Measurements from ENCODE around the gene RFPL2. TPM values are rescaled to one million over a fixed set of nuclear protein-coding genes. Genes with fewer than 3 reads are reported as not detected.

Gene RFPL2
- not detected for total RNA-seq
- under 1 TPM in 2 of 3 donors, not detected in 1; 0.24 TPM for polyA plus RNA-seq
- long read RNA-seq, donor 1: 0 reads
- long read RNA-seq, donor 2: 0 reads
- long read RNA-seq, donor 3: 0 reads
- long read RNA-seq, donor 4: 0 reads
- long read RNA-seq, donor 5: 0 reads
- long read RNA-seq, donor 6: 0 reads
- long read RNA-seq, donor 7: 0 reads
- long read RNA-seq, donor 8: 0 reads
- long read RNA-seq, donor 9: 0 reads
- long read RNA-seq, donor 10: 0 reads

DNA sequence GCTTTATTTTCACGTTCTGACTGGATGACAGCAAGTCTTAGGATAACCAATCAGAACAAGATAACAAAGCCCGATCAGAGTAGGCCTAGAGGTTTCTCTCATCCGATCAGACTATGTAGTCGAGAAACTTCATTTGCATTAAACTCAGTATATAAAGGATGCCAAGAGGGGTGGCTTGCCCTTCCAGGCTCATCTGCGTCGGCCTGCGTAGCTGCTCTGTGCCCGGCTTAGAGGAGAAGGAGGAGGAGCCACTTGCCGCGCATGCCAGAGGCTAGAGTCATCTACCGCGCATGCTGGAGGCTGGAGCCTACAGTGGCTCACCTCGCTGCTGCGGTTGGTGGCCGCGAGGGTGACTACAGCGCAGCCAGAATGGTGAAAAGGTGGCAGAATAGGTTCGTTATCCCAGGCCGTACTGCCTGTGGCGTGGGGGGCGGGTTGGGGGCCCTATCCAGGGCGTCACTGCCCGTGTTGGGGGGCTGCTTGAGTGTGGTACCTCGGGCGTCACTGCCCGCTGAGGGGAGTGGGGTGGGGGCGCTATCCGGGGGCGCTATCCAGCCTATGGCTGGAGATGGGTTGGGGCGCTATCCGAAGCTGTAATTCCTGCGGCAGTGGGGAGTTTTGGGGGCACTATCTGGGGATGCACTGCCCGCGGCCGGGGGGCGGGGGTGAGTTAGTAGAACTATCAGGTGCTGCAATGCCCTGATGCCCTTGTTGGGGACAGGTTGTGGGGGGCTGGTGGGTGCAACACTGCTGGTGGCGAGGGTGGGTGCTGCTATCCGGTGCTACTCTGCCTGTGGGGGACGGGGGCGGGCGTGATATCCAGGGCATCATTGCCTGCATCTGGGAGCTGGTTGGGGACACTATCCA, at the start of gene RFPL2:
RFPL2 (minus strand) TSS at position 218 of the 867 bp plus-strand sequence. CDS start 2,622 bp downstream, outside the sequence.
- intact Hi-C loops (cut with DNase I): no loop called here
- Histone ChIP-seq H3K36me3 (replicated peaks in 1 of 2) (no peaks in the 10 kb centered on the region), H3K4me1 (replicated peaks in 1 of 2) (no peaks in the 10 kb centered on the region), H3K4me3 (no peak within 1 kb of the TSS), H3K27ac (no peak within 1 kb of the TSS), H3K27me3 (peaks cover 10% of the 10 kb centered on the region), H3K9me3 (replicated peaks in 1 of 3) (no peaks in the 10 kb centered on the region)
- TF ChIP-seq CTCF (IDR thresholded peaks at IDR 0.05) (no peak), POLR2A (IDR thresholded peaks at IDR 0.05) (no peak)
- 57 to 77% (median 68%) methylated on average over 27 to 41 of the region's 41 CpGs for WGBS, 4 donors
- peak in 2 of 7 donors; percentile 10 to 29 for DNase-seq

GRCh38 chr22:32249231-32249630, 44.4 kb upstream of the RFPL2 start:
- Histone ChIP-seq H3K27ac (no peak overlapping the region), H3K36me3 (replicated peaks in 1 of 2) (no peaks in the 10 kb centered on the region), H3K27me3 (no peaks in the 10 kb centered on the region), H3K4me3 (no peak overlapping the region), H3K9me3 (replicated peaks in 1 of 3) (no peaks in the 10 kb centered on the region), H3K4me1 (replicated peaks in 1 of 2) (no peaks in the 10 kb centered on the region)
- WGBS, 4 donors: 77 to 94% (median 84%) methylated on average over 1 of the region's 1 CpG
- intact Hi-C loops (cut with DNase I): no loop called here
- TF ChIP-seq CTCF (IDR thresholded peaks at IDR 0.05) (no peak), POLR2A (IDR thresholded peaks at IDR 0.05) (no peak)
- no peak for DNase-seq

DNA sequence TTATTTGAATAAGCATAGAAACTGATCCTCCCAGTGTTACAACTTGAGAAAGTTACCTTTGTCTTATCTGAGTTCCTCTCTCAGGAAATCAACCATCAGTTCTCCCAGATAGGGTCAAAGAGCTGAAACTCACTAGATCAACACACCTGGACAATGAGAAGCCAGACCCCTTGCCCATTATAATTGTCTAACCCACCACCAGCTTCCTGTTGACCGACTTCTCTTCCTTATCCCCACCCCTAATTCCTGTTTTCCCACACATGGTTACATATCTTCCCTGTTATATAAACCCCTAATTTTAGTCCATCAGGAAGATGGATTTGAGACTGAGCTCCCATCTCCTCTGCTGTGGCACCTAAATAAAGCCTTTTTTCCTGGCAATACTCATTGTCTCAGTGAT, 43.4 kb upstream of the RFPL2 start:
- intact Hi-C loops (cut with DNase I): no loop called here
- TF ChIP-seq POLR2A (IDR thresholded peaks at IDR 0.05) (no peak), CTCF (IDR thresholded peaks at IDR 0.05) (no peak)
- Histone ChIP-seq H3K27me3 (no peaks in the 10 kb centered on the region), H3K36me3 (replicated peaks in 1 of 2) (no peaks in the 10 kb centered on the region), H3K4me3 (no peak overlapping the region), H3K9me3 (replicated peaks in 1 of 3) (no peaks in the 10 kb centered on the region), H3K4me1 (replicated peaks in 1 of 2) (no peaks in the 10 kb centered on the region), H3K27ac (no peak overlapping the region)
- WGBS, 4 donors: 48 to 74% (median 65%) methylated on average over 1 of the region's 1 CpG
- no peak for DNase-seq

DNA sequence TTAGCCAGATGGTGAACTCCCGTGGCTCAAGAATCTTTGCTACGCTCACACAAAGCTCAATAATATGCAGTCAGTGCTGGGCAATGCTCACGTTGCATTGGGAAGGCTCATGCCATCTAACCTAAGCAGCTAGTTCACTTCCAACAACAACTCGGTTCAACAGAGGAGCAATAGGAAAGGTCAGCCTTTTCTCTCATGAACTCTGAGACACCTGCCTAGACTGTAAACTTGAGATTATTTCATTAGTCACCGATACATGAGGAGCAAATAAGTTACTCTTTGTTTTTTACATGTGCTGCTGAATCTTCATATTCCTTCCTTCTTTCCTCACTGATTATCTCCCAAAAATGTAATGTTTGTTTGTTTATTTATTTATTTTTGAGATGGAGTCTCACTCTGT, 41.3 kb upstream of the RFPL2 start:
- 80 to 89% (median 82%) methylated on average over 5 of the region's 5 CpGs for WGBS, 4 donors

More for the DNA sequence above, 41.3 kb upstream of the RFPL2 start:
- Histone ChIP-seq H3K4me3 (no peak overlapping the region), H3K27ac (no peak overlapping the region), H3K9me3 (replicated peaks in 1 of 3) (no peaks in the 10 kb centered on the region), H3K36me3 (replicated peaks in 1 of 2) (no peaks in the 10 kb centered on the region), H3K27me3 (no peaks in the 10 kb centered on the region), H3K4me1 (replicated peaks in 1 of 2) (no peaks in the 10 kb centered on the region)
- intact Hi-C loops (cut with DNase I): no loop called here
- DNase-seq: no peak
- TF ChIP-seq CTCF (IDR thresholded peaks at IDR 0.05) (no peak), POLR2A (IDR thresholded peaks at IDR 0.05) (no peak)

Data from adrenal gland (tissue), 19 donors.